Stimulated activated CD4-positive, alpha-beta T cell treated with anti-CD3 and anti-CD28 coated beads, Interleukin-4, amount 100 ng/mL, for 1 hour (primary cell): ENCODE measurements around the gene TERF2IP.

Experiments
- DNase-seq: peaks from one replicate; pipeline ENCODE4 v3.0.0-alpha.2; 2020

TERF2IP gene

GRCh38 chr16:75644240-75645012 is 3.1 kb upstream of the TERF2IP start:
- no peak for DNase-seq

GRCh38 chr16:75647112-75647491 is 471 bp upstream of the TERF2IP start:
- no peak for DNase-seq

GRCh38 chr16:75648265-75649076 is 898 bp downstream of the TERF2IP start:
- peak; percentile 88 for DNase-seq

GRCh38 chr16:75653922-75654321 is 6.3 kb downstream of the TERF2IP start:
- no peak for DNase-seq

- DNase-seq: no peak
Measured at GRCh38 chr16:75658175-75658574, 10.6 kb downstream of the TERF2IP start.

GRCh38 chr16:75660321-75660720 is 12.7 kb downstream of the TERF2IP start:
- no peak for DNase-seq

GRCh38 chr16:75660726-75661302 is 13.2 kb downstream of the TERF2IP start:
- no peak for DNase-seq

GRCh38 chr16:75667503-75667902 is 19.9 kb downstream of the TERF2IP start:
- DNase-seq: no peak

GRCh38 chr16:75676909-75677308 is 29.3 kb downstream of the TERF2IP start, which contains the start of gene CPHXL2:
TSS of gene CPHXL2 (minus strand) at chr16:75677009. CDS start at chr16:75676999, 10 bp downstream.
- DNase-seq: no peak

- DNase-seq: no peak
Measured at GRCh38 chr16:75679366-75679765, 31.8 kb downstream of the TERF2IP start.

GRCh38 chr16:75682308-75682707 is 34.7 kb downstream of the TERF2IP start:
- DNase-seq: no peak

- no peak for DNase-seq
Measured at GRCh38 chr16:75687361-75687760, 39.8 kb downstream of the TERF2IP start.

GRCh38 chr16:75695708-75696107 is 48.1 kb downstream of the TERF2IP start:
- no peak for DNase-seq

- DNase-seq: no peak
Measured at GRCh38 chr16:75697571-75697970, 50.0 kb downstream of the TERF2IP start.

GRCh38 chr16:75701361-75701760 is 53.8 kb downstream of the TERF2IP start, which contains the start of gene DUXB:
TSS of gene DUXB (minus strand) at chr16:75701461. CDS start at chr16:75701418, 43 bp downstream.
- no peak for DNase-seq

GRCh38 chr16:75702242-75702641 is 54.7 kb downstream of the TERF2IP start:
- DNase-seq: no peak

GRCh38 chr16:75703306-75703705 is 55.7 kb downstream of the TERF2IP start:
- DNase-seq: no peak
